Non-pigmented ciliary epithelial cell (primary cell): Measurements from ENCODE around the gene ASB4.
"Not testable (repeated sequence)": the region's sequence is repeated elsewhere in the genome, so short reads cannot be mapped to it uniquely, and the experiment has no call there.

Experiments used
- DNase-seq: peaks from one replicate; pipeline ENCODE4 v3.0.0-alpha.2; 2010; ENCODE audit warnings: low read depth

ASB4 gene

GRCh38 chr7:95485391-95486123, at the start of gene ASB4:
Gene ASB4, plus strand, starts transcription at chr7:95485943. Its CDS starts 29 bp downstream, at chr7:95485972.
- no peak for DNase-seq

GRCh38 chr7:95436407-95436806, 49.3 kb upstream of the ASB4 start:
- no peak for DNase-seq

DNA sequence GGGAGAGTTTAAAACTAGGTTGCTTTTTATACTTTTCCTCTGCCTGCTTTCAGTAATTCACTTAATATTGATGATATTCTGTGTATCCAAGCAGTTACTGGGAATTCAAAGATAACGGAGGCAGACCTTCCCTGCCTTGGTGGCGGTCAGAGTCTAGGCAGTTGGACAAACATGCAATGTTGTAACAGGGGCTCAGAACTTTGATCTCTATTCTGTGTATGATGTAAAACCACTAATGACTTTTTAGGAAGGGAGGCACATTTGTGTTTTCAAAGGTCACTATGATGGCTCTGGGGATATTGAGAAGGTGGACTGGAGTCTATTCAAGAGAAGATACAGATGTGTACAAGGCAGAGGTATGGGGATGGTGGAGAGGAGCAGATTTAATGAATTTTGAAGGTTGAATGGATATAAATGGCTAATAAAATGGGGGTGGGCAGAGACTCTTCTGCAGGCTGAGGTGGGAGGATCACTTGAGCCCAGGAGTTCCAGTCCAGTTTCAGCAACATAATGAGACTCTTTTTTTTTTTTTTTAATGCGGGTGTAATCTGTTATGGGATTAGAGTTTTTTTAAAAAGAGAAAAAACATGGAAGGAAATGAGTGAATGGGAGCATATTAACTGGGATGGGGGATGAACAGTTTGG, 45.2 kb upstream of the ASB4 start:
- no peak for DNase-seq

DNA sequence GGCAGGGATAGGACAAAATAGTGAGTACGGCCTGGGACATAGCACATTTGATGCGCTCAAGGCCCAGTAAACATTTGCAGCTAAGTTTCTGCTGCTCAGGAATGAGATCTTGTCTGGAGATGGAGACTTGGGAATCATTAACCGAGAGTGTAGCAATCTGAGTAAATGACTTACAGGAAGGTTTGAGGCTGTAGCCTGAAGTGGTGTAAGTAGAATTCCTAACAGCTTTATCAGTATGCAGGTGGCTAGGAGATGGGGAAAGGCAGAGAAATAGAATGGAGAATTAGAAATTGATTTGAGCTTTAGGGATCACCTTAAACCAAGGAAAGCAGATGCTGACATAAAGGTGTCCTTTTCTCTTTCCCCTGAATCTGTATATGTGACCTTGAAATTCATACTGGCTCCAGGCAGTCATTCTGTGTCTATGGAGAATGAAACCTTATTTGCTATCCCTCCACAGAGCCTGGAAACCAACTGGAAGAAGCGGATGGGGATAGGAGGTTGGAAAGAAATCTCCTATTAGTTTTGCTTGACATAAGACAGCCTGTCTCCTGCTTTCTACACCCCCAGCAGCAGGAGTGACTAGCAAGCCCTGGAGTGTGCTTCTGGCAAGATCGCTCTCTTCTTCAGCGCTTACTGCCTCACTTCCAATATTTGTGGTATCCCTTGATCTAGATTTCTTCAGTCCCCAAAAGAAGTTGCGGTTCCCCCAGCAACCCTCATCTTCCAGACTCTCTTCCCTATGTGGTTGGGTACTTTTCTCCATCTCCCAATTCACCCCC, 44.5 kb upstream of the ASB4 start:
- no peak for DNase-seq

DNA sequence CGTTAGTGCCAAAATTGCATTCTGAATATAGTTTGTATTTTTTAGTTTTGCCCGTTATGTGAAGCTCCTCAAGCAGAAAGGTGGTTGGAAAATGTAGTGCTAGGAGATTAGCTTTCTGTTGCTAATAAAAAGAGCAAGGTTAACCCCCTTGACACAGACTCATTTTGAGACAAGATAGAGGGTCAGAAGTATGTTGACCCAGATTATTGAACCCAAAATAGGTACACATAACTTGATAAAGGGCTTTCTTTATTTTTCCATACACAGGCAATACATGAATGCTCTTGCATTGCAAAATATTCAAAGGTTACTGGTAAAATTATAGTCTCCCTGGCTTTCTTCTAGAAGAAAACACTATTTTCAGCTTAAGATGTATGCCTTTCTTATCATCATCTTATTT, 40.9 kb upstream of the ASB4 start:
- DNase-seq: no peak

DNA sequence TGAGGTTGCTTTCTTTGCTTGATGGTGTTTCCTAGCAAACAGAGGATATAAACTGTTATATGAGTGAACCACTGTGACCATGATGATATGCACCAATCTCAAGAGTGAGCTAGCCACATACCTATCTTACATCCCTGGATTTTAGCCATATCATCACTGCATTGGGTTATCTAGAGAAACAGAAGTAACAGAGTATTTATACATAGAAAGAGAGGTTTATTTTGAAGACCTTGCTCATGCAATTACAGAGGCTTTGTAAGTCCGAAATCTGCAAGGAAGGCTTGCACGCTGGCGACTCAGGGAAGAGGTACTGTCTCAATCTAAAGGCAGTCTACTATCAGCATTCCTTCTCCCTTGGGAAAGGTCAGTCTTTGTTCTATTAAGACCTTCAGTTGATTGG, 39.1 kb upstream of the ASB4 start:
- DNase-seq: no peak

- no peak for DNase-seq
Measured at GRCh38 chr7:95454438-95455045, 31.2 kb upstream of the ASB4 start.

- DNase-seq: no peak
Measured at GRCh38 chr7:95457947-95458346, 27.8 kb upstream of the ASB4 start.

- not testable (repeated sequence) for DNase-seq
Measured at GRCh38 chr7:95460653-95461052, 25.1 kb upstream of the ASB4 start.

GRCh38 chr7:95467912-95468607, 17.7 kb upstream of the ASB4 start:
- DNase-seq: no peak

- no peak for DNase-seq
Measured at GRCh38 chr7:95469187-95469586, 16.6 kb upstream of the ASB4 start.

- DNase-seq: no peak
Measured at GRCh38 chr7:95469848-95470247, 15.9 kb upstream of the ASB4 start.

DNA sequence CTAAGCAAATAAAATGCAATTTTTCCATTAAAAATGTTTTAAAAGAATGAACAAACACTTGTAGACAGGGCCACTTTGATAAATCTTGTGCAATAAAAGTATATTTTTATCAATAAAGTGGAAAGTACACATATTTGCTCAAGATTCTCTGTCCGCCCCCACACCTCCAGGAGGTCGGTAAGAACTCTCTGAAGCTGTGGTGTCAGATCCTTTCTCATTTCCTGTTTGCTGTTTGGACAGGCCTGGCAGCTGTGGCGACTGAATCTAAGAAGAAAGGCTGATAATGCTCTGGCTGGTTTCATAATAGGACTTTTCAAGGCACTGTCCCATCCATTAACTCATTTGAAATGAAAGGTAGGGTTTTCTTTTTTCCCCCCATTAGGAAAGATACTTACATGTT, 15.3 kb upstream of the ASB4 start:
- DNase-seq: no peak

DNA sequence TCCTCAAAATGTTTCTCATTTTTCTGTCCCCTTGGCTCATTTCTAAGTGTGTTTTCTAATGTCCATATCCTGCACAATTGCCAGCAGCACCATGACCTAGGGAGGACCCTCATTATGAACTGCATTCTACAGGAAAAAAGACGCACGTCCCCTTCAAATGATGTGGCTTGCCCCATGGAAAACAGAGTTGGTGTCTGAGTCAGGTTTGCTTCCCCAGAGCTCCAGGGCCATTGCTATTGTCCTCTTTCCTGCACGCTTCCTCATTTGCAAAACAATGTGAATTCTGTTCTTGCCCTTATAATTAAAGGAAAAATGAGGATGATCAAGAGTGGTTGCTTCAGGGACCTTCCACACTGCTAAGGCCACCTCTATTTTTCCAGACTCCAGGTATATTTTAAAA, 14.7 kb upstream of the ASB4 start:
- DNase-seq: no peak

GRCh38 chr7:95472581-95473161, 13.1 kb upstream of the ASB4 start:
- no peak for DNase-seq

DNA sequence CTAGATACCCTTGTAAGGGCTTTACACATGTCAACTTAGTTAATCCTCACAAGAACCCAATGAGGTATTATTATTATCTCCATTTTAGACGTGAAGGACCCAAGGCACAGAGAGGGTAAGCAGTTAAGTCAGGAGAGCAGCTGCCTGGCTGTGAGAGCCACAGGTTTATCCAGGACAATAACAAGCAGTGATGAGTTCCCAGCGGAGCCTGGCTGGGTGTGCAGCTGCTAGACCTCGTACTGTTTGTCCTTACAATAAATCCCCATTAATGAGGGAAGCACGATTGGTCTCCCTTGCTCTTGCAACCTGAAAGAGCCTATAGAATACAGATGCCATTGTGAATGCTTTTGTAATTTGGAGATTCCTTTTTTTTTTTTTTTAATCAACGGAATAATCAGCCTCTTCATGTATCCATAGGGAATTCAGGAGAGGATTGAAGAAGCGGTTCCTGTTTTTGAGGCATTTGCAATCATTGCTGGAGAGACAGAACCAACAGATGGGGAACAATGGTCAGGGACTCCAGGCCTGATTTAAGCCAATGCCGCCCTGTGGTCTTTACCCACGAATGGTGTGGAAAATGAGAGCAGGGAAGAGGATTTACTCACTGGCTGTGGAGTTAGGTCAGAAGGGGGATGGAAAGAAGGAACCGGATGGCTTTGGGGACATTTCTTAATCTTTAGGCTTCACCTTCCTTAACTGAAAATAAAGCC, 12.3 kb upstream of the ASB4 start:
- DNase-seq: no peak

DNA sequence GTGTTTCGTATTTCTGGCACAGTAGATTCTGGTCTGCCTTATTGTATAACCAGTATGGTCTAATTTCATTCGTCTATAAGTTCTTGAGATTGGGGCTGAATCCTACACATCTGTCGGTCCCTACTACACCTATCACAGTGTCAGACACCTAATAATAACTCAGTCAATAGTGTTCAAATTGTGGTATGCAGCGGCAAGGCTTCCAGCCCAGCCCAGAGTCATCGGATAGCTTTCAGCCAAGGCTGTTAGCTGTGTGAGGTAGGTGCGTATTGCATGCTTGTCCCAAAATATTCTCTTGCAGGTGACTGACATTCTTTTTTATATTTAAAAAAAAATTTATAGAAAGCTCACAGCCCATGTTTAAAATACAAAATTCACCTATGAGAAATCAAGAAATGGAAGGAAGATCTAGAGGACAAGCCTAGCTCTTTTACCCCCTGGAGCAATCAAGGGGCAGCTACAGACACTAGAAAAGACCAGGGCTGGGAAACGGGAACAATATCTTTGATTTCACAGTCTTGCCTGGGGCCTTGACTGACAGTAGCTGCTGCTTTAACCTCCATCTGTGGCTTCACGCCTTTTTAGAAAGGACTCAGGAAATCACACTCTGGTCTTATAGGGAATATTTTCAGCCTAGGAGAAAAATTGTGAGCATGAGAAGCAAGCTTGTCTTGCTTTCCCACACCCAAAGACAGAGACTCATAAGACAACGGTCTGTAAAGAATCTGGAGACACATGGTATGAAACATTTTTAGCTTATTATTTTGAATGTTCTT, 9.5 kb upstream of the ASB4 start:
- DNase-seq: no peak

DNA sequence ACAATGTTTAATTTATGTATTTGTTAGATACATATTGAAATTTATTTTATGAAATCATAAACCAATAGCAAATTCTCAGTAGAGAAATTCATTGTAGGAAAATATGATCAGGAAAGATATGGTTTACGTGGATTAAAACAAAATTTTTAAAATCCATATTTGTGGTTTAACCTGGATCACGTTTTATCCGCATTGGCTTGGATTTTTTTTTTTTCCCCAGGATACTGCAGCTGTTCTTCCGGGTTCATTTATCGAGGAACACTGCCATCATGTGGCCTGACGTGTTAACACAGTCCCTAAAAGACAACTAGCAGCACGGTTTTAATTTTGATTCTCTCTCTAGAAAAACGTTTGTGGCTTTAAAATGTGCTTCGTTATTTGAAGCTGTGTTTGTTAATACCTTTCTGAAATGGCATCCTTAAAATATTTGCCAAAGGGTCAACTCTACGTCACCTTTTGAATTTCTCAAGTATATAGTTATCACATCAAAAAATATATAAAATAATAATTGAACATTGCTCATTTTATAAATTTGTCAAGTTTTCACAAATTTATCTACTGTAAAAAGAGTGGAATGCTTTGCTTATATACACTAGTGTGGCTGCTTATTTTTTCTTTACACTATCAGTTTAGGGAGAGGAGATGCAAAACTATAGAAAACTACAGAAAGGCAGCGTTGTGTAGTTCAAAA, 8.7 kb upstream of the ASB4 start:
- no peak for DNase-seq

- DNase-seq: no peak
Measured at GRCh38 chr7:95478272-95479037, 7.3 kb upstream of the ASB4 start.
